HCT116 (cell line): ENCODE data around the gene FTCDNL1. TPM values are rescaled to one million over a fixed set of nuclear protein-coding genes. Genes with fewer than 3 reads are reported as not detected.

Experiments used
- ATAC-seq: fragments of 200-7000 bp; cut with Tn5 transposase; 2 replicates; pipeline ENCODE4 v1.9.1; 2020; ENCODE audit warnings: mild to moderate bottlenecking, moderate library complexity
- BruUV-seq: library from RNA; stranded (reverse); fragments of 400-500 nt; replicated peaks from 2 replicates; lab custom pipeline; 2021; lab: Mats Ljungman, UMichigan
- CTCF ChIA-PET: fragments of 300-600 bp; sonication (Branson Sonifier 250); formaldehyde crosslinking; loops from one replicate; lab custom pipeline; 2021; ENCODE audit warnings: antibody characterized with exemption; lab: Charles Lee
- POLR2A ChIA-PET: fragments of 300-600, 350-600 bp; sonication (Branson Sonifier 250); formaldehyde crosslinking; loops from one replicate; lab custom pipeline; 2021; ENCODE audit warnings: antibody characterized with exemption; lab: Charles Lee
- RAD21 ChIA-PET, 2 experiments: fragments of 300-600 bp; sonication (Branson Sonifier 250); formaldehyde crosslinking; loops; one replicate each; lab custom pipeline; 2023; ENCODE audit warnings: low total read pairs in 2 of 2; ENCODE audit not compliant: uncharacterized antibody in 2 of 2, unreplicated experiment in 2 of 2, low non-redundant PET in 1 of 2; lab: Charles Lee
- DNase-seq: peaks from one replicate; pipeline ENCODE4 v3.0.0-alpha.2; 2010; ENCODE audit warnings: low read depth, low spot score
- H2AFZ ChIP-seq: fragments of 200-600 bp; shearing (Covaris generic), sonication (generic); 2 replicates; pipeline ENCODE4 v1.6.1; 2017; ENCODE audit warnings: low read depth, mixed run types, mixed read lengths, antibody characterized with exemption, low read length; ENCODE audit not compliant: poor library complexity, severe bottlenecking
- H3K27ac ChIP-seq: 2 replicates; pipeline ENCODE4 v1.5.1; 2012; ENCODE audit warnings: low read depth, low read length
- H3K27me3 ChIP-seq: fragments of 200-600 bp; sonication (generic); 2 replicates; pipeline ENCODE4 v1.6.1; 2016; ENCODE audit warnings: mixed run types, low read length, mixed read lengths; ENCODE audit not compliant: insufficient read depth
- H3K36me3 ChIP-seq, 2 experiments: fragments of 200-500 bp in 1 of 2; fragments of 200-600 bp in 1 of 2; sonication (Bioruptor generic) in 1 of 2; sonication (generic) in 1 of 2; 2 replicates each; pipeline versions ENCODE4 v1.5.1 to v1.6.1; 2014 to 2016; ENCODE audit warnings: low read length in 2 of 2, inconsistent platforms in 1 of 2, mixed read lengths in 1 of 2, mixed run types in 1 of 2; ENCODE audit not compliant: insufficient read depth in 2 of 2, control insufficient read depth in 1 of 2
- H3K4me1 ChIP-seq, 2 experiments: fragments of 200-600 bp in 1 of 2; sonication (generic) in 1 of 2; 2 replicates each; pipeline versions ENCODE4 v1.5.1 to v1.6.1; 2012 to 2017; ENCODE audit warnings: low read length in 2 of 2, inconsistent platforms in 1 of 2, mild to moderate bottlenecking in 1 of 2, mixed read lengths in 1 of 2, mixed run types in 1 of 2, moderate library complexity in 1 of 2; ENCODE audit not compliant: insufficient read depth in 2 of 2, control insufficient read depth in 1 of 2
- H3K4me2 ChIP-seq: fragments of 200-600 bp; sonication (generic); 2 replicates; pipeline ENCODE4 v1.6.1; 2017; ENCODE audit warnings: mixed run types, low read length, mixed read lengths
- H3K4me3 ChIP-seq, 2 experiments: fragments of 200-600 bp in 1 of 2; sonication (generic) in 1 of 2; replicated peaks in 1 of 2; 2 replicates each; pipeline ENCODE4 v1.5.1; 2011 to 2016; ENCODE audit warnings: low read length in 2 of 2, control low read depth in 1 of 2, low read depth in 1 of 2, mild to moderate bottlenecking in 1 of 2, mixed read lengths in 1 of 2, mixed run types in 1 of 2
- H3K79me2 ChIP-seq: fragments of 200-600 bp; sonication (generic); 2 replicates; pipeline ENCODE4 v1.6.1; 2017; ENCODE audit warnings: mild to moderate bottlenecking, mixed run types, low read length, moderate library complexity, mixed read lengths; ENCODE audit not compliant: insufficient read depth
- H3K9ac ChIP-seq: fragments of 200-600 bp; sonication (generic); 2 replicates; pipeline ENCODE4 v1.6.1; 2016; ENCODE audit warnings: low read length, mixed read lengths
- H3K9me2 ChIP-seq: fragments of 200-600 bp; sonication (generic), shearing (Covaris generic); 2 replicates; pipeline ENCODE4 v1.6.1; 2017; ENCODE audit warnings: mixed run types, mild to moderate bottlenecking, moderate library complexity; ENCODE audit not compliant: insufficient read depth
- H3K9me3 ChIP-seq, 2 experiments: fragments of 200-500 bp in 1 of 2; fragments of 200-600 bp in 1 of 2; sonication (Bioruptor generic) in 1 of 2; sonication (generic) in 1 of 2; 2 replicates each; pipeline ENCODE4 v1.6.1; 2014 to 2017; ENCODE audit warnings: low read length in 2 of 2, mixed read lengths in 2 of 2, inconsistent platforms in 1 of 2, low read depth in 1 of 2, mild to moderate bottlenecking in 1 of 2, mixed run types in 1 of 2, moderate library complexity in 1 of 2; ENCODE audit not compliant: control insufficient read depth in 1 of 2, insufficient read depth in 1 of 2
- H4K20me1 ChIP-seq: fragments of 200-600 bp; sonication (generic), shearing (Covaris generic); 2 replicates; pipeline ENCODE4 v1.6.1; 2017; ENCODE audit warnings: mixed run types, mild to moderate bottlenecking, moderate library complexity; ENCODE audit not compliant: insufficient read depth
- EGR1 ChIP-seq: IDR thresholded peaks from 2 replicates; pipeline ENCODE4 v1.6.1; 2012; ENCODE audit warnings: low read depth
- EZH2phosphoT487 ChIP-seq: fragments of 200-600 bp; IDR thresholded peaks from 2 replicates; pipeline ENCODE4 v1.6.1; 2018; ENCODE audit warnings: antibody characterized with exemption, borderline replicate concordance
- FOSL1 ChIP-seq: IDR thresholded peaks from 2 replicates; pipeline ENCODE4 v1.6.1; 2012; ENCODE audit warnings: low read depth
- JUND ChIP-seq: IDR thresholded peaks from 2 replicates; pipeline ENCODE4 v1.6.1; 2012
- POLR2A ChIP-seq: IDR thresholded peaks from 2 replicates; pipeline ENCODE4 v1.7.0; 2011; ENCODE audit warnings: borderline replicate concordance; ENCODE audit not compliant: insufficient read depth, insufficient read length; ENCODE audit errors: extremely low read depth
- RAD21 ChIP-seq: IDR thresholded peaks from 2 replicates; pipeline ENCODE4 v1.6.1; 2012; ENCODE audit warnings: low read depth, mild to moderate bottlenecking
- SIN3A ChIP-seq: IDR thresholded peaks from 2 replicates; pipeline ENCODE4 v1.6.1; 2012; ENCODE audit warnings: low read depth
- SRF ChIP-seq: IDR thresholded peaks from 2 replicates; pipeline ENCODE4 v1.6.1; 2012; ENCODE audit warnings: low read depth
- YY1 ChIP-seq: IDR thresholded peaks from 2 replicates; pipeline ENCODE4 v1.6.1; 2011; ENCODE audit warnings: low read length, low read depth, moderate library complexity, mild to moderate bottlenecking; ENCODE audit not compliant: insufficient replicate concordance; ENCODE audit errors: extremely low read depth
- ZNF274 ChIP-seq: fragments of 200-500 bp; sonication (Bioruptor generic); IDR thresholded peaks from 2 replicates; pipeline ENCODE4 v1.6.1; 2014; ENCODE audit warnings: mild to moderate bottlenecking, low read depth, low read length, inconsistent platforms
- intact Hi-C: fragments of 100-400 bp; cut with micrococcal nuclease; formaldehyde crosslinking; loops from 2 replicates; pipeline ENCODE4 v1.10.0; 2022
- total RNA-seq: library from RNA; stranded (reverse); gene quantifications from one replicate; pipeline ENCODE4 v1.2.1, GENCODE V29; 2021; ENCODE audit not compliant: unreplicated experiment
- TF ChIP-seq, protein P1 (sequence below): IDR thresholded peaks from 2 replicates; pipeline ENCODE4 v1.6.1; 2011; ENCODE audit warnings: mild to moderate bottlenecking, low read length, moderate library complexity; ENCODE audit not compliant: insufficient replicate concordance; ENCODE audit errors: extremely low read depth
- TF ChIP-seq, protein P2 (sequence below): IDR thresholded peaks from 2 replicates; pipeline ENCODE4 v1.6.1; 2012
- TF ChIP-seq, protein P3 (sequence below), 3 experiments: fragments of 200-600 bp in 1 of 3; sonication (generic) in 1 of 3; IDR thresholded peaks in 2 of 3; conservative IDR thresholded peaks in 1 of 3; 2 replicates each; pipeline ENCODE4 v1.5.1; 2012 to 2017; ENCODE audit warnings: low read depth in 2 of 3, low read length in 2 of 3, antibody characterized with exemption in 1 of 3, borderline replicate concordance in 1 of 3, control low read depth in 1 of 3, mild to moderate bottlenecking in 1 of 3, mixed read lengths in 1 of 3, mixed run types in 1 of 3, moderate library complexity in 1 of 3; ENCODE audit not compliant: insufficient read depth in 1 of 3
- TF ChIP-seq, protein P4 (sequence below): IDR thresholded peaks from 2 replicates; pipeline ENCODE4 v1.6.1; 2012

The FTCDNL1 gene
- total RNA-seq, 1 experiment from 2014 or later = 2.6 TPM

DNA sequence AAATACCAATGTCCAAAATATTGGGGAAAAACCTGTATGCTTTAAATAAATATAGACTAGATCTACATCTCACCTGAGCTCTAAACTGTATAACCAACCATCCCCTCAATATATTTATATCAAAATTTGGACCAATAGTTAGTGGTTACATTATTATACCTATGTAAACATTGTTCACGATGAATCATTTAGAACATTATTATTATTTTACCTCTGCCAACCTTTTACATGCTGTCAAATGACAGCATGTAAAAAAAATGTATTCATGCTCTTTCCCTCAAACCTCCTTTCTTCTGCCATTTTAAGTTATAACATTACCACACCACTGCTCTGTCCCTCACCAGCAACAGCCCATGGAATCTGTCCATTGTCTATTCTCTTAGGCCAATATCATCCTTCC lies 9.6 kb downstream of the FTCDNL1 start:
- no peak overlapping the region for H3K9ac ChIP-seq
- no peak overlapping the region for H3K27ac ChIP-seq
- TF ChIP-seq SIN3A = no peak
- no peak for TF ChIP-seq EZH2phosphoT487
- no peak for TF ChIP-seq ZNF274
- RAD21 ChIA-PET = no interaction called here
- no peaks in the 10 kb centered on the region for H3K79me2 ChIP-seq
- no peaks in the 10 kb centered on the region for H3K4me1 ChIP-seq
- POLR2A ChIA-PET = no interaction called here
- no peak overlapping the region for H3K4me2 ChIP-seq
- no peaks in the 10 kb centered on the region for H3K9me3 ChIP-seq
- H3K27me3 ChIP-seq = no peaks in the 10 kb centered on the region
- CTCF ChIA-PET = no interaction called here
- no peak overlapping the region for H2AFZ ChIP-seq
- no peaks in the 10 kb centered on the region for H3K36me3 ChIP-seq
- no TSS peak for BruUV-seq
- ATAC-seq = no peak
- no peak overlapping the region for H3K4me3 ChIP-seq
- no peaks in the 10 kb centered on the region for H4K20me1 ChIP-seq
- no peak for DNase-seq
- no peaks in the 10 kb centered on the region for H3K9me2 ChIP-seq
- intact Hi-C loops = no loop called here

DNA sequence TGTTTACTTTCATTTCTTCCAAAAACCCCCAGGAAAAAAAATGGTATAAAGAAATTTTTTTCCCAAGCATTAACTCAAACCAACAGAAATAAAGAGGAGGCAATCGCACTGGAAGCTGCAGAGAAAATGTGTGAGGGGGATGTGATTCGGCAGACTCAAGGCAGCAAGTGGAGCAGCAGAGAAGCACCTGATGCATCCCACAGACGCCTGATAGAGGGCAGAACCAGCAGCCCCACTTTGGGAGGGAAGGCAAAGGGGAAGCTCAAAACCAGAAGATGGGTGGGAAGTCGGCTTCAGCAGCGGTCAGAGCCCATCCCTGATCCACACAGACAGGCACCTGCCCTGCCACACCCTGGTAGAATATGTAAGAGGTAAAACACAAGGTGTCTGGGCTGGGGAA lies 12.6 kb downstream of the FTCDNL1 start:
- H3K27ac ChIP-seq = no peak overlapping the region
- H2AFZ ChIP-seq = no peak overlapping the region
- no peak for DNase-seq
- no peak for ATAC-seq
- POLR2A ChIA-PET = no interaction called here
- no peak overlapping the region for H3K4me2 ChIP-seq
- H3K4me1 ChIP-seq = no peaks in the 10 kb centered on the region
- intact Hi-C loops = no loop called here
- no peaks in the 10 kb centered on the region for H3K79me2 ChIP-seq
- no peaks in the 10 kb centered on the region for H3K36me3 ChIP-seq
- no peaks in the 10 kb centered on the region for H4K20me1 ChIP-seq
- H3K9ac ChIP-seq = no peak overlapping the region
- no peak overlapping the region for H3K4me3 ChIP-seq
- no peaks in the 10 kb centered on the region for H3K9me3 ChIP-seq
- H3K9me2 ChIP-seq = no peaks in the 10 kb centered on the region
- BruUV-seq = no TSS peak
- CTCF ChIA-PET = no interaction called here
- RAD21 ChIA-PET = no interaction called here
- H3K27me3 ChIP-seq = no peaks in the 10 kb centered on the region
- TF ChIP-seq, protein P1, sequence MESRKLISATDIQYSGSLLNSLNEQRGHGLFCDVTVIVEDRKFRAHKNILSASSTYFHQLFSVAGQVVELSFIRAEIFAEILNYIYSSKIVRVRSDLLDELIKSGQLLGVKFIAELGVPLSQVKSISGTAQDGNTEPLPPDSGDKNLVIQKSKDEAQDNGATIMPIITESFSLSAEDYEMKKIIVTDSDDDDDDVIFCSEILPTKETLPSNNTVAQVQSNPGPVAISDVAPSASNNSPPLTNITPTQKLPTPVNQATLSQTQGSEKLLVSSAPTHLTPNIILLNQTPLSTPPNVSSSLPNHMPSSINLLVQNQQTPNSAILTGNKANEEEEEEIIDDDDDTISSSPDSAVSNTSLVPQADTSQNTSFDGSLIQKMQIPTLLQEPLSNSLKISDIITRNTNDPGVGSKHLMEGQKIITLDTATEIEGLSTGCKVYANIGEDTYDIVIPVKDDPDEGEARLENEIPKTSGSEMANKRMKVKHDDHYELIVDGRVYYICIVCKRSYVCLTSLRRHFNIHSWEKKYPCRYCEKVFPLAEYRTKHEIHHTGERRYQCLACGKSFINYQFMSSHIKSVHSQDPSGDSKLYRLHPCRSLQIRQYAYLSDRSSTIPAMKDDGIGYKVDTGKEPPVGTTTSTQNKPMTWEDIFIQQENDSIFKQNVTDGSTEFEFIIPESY = no peak
- TF ChIP-seq RAD21 (no peak), FOSL1 (no peak), EGR1 (no peak), JUND (no peak), YY1 (no peak), EZH2phosphoT487 (no peak), POLR2A (no peak), SRF (no peak)
- TF ChIP-seq, protein P2, sequence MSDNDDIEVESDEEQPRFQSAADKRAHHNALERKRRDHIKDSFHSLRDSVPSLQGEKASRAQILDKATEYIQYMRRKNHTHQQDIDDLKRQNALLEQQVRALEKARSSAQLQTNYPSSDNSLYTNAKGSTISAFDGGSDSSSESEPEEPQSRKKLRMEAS = no peak
- TF ChIP-seq, protein P3, sequence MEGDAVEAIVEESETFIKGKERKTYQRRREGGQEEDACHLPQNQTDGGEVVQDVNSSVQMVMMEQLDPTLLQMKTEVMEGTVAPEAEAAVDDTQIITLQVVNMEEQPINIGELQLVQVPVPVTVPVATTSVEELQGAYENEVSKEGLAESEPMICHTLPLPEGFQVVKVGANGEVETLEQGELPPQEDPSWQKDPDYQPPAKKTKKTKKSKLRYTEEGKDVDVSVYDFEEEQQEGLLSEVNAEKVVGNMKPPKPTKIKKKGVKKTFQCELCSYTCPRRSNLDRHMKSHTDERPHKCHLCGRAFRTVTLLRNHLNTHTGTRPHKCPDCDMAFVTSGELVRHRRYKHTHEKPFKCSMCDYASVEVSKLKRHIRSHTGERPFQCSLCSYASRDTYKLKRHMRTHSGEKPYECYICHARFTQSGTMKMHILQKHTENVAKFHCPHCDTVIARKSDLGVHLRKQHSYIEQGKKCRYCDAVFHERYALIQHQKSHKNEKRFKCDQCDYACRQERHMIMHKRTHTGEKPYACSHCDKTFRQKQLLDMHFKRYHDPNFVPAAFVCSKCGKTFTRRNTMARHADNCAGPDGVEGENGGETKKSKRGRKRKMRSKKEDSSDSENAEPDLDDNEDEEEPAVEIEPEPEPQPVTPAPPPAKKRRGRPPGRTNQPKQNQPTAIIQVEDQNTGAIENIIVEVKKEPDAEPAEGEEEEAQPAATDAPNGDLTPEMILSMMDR (IDR thresholded peaks at IDR 0.05 in 2 of 3, conservative IDR thresholded peaks at IDR 0.05 in 1 of 3; ENCODE audit: borderline replicate concordance in 1 of 3, insufficient read depth in 1 of 3, low read depth in 2 of 3, low read length in 2 of 3) = no peak
- TF ChIP-seq, protein P4, sequence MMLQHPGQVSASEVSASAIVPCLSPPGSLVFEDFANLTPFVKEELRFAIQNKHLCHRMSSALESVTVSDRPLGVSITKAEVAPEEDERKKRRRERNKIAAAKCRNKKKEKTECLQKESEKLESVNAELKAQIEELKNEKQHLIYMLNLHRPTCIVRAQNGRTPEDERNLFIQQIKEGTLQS = no peak
